Kidney (tissue), 14 donors: ENCODE data around the gene SPINK4. TPM values are rescaled to one million over a fixed set of nuclear protein-coding genes. Genes with fewer than 3 reads are reported as not detected.

Source experiments
- DNase-seq, 5 donors: peaks; one replicate each; pipeline ENCODE4 v3.0.0-alpha.2; 2013 to 2020
- FAIRE-seq: peaks from 2 replicates; lab custom pipeline; 2012; peaks lifted over from hg19 to GRCh38; lab: Jason Lieb, UNC
- H3K27ac ChIP-seq, 2 donors: one replicate each; pipeline ENCODE4 v1.7.0; 2013; ENCODE audit warnings: low read depth in 2 of 2, low read length in 2 of 2, inconsistent platforms in 1 of 2
- H3K27me3 ChIP-seq: one replicate; pipeline ENCODE4 v1.7.1; 2013; ENCODE audit warnings: low read length, inconsistent platforms; ENCODE audit not compliant: control insufficient read depth, insufficient read depth
- H3K36me3 ChIP-seq, 3 donors: one replicate each; pipeline versions ENCODE4 v1.7.0 to v1.7.1; 2013; ENCODE audit warnings: low read length in 3 of 3, control low read depth in 1 of 3, inconsistent platforms in 1 of 3; ENCODE audit not compliant: insufficient read depth in 3 of 3, control insufficient read depth in 2 of 3
- H3K4me1 ChIP-seq, 3 donors: one replicate each; pipeline versions ENCODE4 v1.7.0 to v1.7.1; 2013; ENCODE audit warnings: low read length in 3 of 3, inconsistent platforms in 1 of 3, low read depth in 1 of 3; ENCODE audit not compliant: control insufficient read depth in 2 of 3, insufficient read depth in 2 of 3
- H3K4me3 ChIP-seq, 3 donors: one replicate each; pipeline versions ENCODE4 v1.7.0 to v1.8.1; 2013; ENCODE audit warnings: low read length in 3 of 3, control low read depth in 1 of 3, inconsistent platforms in 1 of 3
- H3K9ac ChIP-seq, 3 donors: one replicate each; pipeline versions ENCODE4 v1.7.0 to v1.7.1; 2013; ENCODE audit warnings: low read length in 3 of 3, control low read depth in 1 of 3, inconsistent platforms in 1 of 3
- H3K9me3 ChIP-seq, 3 donors: one replicate each; pipeline versions ENCODE4 v1.7.0 to v1.7.1; 2013; ENCODE audit warnings: low read length in 3 of 3, control low read depth in 1 of 3, inconsistent platforms in 1 of 3; ENCODE audit not compliant: control insufficient read depth in 2 of 3, insufficient read depth in 1 of 3
- intact Hi-C: fragments of 100-400 bp; cut with DNase I; formaldehyde crosslinking; loops from one replicate; pipeline ENCODE4 v1.11.1; 2022
- polyA plus RNA-seq: library from polyadenylated mRNA; stranded (reverse); fragments of 350-450 nt; fragmentation: Illumina TruSeq; extraction: RNeasy Lipid Tissue Mini Kit (QIAGEN cat#74804); gene quantifications from one replicate; pipeline ENCODE4 v1.2.3, GENCODE V29; 2014; ENCODE audit warnings: low read depth, low replicate concordance; ENCODE audit not compliant: insufficient read depth
- total RNA-seq: library from RNA; stranded (reverse); fragmentation: NEBNext Ultra II Directional; extraction: Animal tissue kit (Norgen Biotek cat#: 25700); gene quantifications from one replicate; pipeline ENCODE4 v1.2.1, GENCODE V29; 2021
- TF ChIP-seq, protein P1 (sequence below): IDR thresholded peaks from 3 replicates; pipeline ENCODE4 v1.5.1; 2012; ENCODE audit warnings: mild to moderate bottlenecking, moderate library complexity, borderline replicate concordance; ENCODE audit not compliant: insufficient read depth; ENCODE audit errors: extremely low read depth
- donor health status: control.
- donor health status: control.
- donor health status: control.
- donor health status: control.
- donor health status: control.
- donor health status: DM: yes; HTN: yes; CAD: no.
- donor health status: Normal renal cell carcinoma (clear cell type).

The SPINK4 gene
- total and polyA plus RNA-seq, 2 donors from 2014 or later = not detected

DNA sequence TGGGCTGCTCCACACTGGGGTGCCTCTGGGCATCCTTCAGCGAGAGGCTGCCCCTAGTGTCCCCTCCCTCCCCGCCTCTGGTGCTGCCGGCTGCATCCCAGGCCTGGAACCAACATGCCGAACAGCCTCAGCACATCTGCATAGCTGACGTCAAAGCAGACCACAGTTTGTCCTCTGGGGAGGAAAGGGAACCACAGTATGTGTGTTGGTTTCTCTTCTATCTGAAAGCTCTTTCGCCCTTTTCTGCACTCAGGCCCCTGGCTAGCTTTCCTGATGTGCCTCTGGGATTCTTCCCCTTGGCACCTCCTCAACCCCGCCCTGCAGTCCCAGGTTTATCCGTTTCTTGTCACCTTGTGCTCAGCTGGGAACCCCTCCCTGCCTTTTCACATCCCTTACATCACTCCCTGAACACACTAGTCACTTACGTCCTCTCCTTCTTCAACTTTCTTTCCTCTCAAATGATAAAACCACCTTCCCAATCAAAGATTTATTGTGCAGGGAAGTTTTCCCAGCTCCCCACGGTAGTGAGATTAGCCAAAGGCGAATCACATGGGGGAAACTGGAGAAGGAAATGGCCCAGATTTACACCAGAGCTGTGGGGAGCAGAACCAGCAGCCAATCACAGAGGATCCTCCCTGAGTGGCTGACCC, 37.3 kb upstream of the SPINK4 start:
- no peaks in the 10 kb centered on the region for H3K4me1 ChIP-seq
- no peaks in the 10 kb centered on the region for H3K27me3 ChIP-seq
- H3K27ac ChIP-seq = peak overlapping the region in 1 of 2 donors; percentile 24
- FAIRE-seq = no peak
- no peaks in the 10 kb centered on the region for H3K9me3 ChIP-seq
- H3K9ac ChIP-seq = no peak overlapping the region
- TF ChIP-seq, protein P1, sequence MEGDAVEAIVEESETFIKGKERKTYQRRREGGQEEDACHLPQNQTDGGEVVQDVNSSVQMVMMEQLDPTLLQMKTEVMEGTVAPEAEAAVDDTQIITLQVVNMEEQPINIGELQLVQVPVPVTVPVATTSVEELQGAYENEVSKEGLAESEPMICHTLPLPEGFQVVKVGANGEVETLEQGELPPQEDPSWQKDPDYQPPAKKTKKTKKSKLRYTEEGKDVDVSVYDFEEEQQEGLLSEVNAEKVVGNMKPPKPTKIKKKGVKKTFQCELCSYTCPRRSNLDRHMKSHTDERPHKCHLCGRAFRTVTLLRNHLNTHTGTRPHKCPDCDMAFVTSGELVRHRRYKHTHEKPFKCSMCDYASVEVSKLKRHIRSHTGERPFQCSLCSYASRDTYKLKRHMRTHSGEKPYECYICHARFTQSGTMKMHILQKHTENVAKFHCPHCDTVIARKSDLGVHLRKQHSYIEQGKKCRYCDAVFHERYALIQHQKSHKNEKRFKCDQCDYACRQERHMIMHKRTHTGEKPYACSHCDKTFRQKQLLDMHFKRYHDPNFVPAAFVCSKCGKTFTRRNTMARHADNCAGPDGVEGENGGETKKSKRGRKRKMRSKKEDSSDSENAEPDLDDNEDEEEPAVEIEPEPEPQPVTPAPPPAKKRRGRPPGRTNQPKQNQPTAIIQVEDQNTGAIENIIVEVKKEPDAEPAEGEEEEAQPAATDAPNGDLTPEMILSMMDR = no peak
- H3K4me3 ChIP-seq = no peak overlapping the region
- intact Hi-C loops = no loop called here
- peak in 1 of 5 donors; percentile 77 for DNase-seq
- H3K36me3 ChIP-seq = no peaks in the 10 kb centered on the region

DNA sequence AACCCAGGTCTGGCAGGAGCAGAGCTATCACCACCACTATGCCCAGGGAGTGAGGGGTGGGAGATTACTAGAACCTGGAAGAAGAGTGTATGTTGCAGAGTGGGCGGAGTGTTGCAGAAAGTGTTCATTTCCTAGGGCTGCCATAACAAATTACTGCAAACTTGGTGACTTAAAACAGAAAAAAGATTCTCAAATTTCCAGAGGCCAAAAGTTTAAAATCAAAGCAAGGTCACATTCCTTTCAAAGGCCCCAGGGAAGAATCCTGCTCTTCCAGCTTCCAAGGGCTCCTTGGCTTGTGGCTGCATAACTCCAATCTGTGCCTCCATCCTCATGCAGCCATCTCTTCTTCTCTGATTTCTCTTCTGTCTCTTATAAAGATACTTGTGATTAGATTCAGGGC, 30.6 kb upstream of the SPINK4 start:
- no peak overlapping the region for H3K9ac ChIP-seq
- FAIRE-seq (no peak), DNase-seq (no peak)
- TF ChIP-seq, protein P1 = no peak
- H3K9me3 ChIP-seq = no peaks in the 10 kb centered on the region
- H3K4me1 ChIP-seq = no peaks in the 10 kb centered on the region
- no peaks in the 10 kb centered on the region for H3K36me3 ChIP-seq
- intact Hi-C loops = no loop called here
- no peak overlapping the region for H3K27ac ChIP-seq
- H3K4me3 ChIP-seq = no peak overlapping the region
- no peaks in the 10 kb centered on the region for H3K27me3 ChIP-seq

DNA sequence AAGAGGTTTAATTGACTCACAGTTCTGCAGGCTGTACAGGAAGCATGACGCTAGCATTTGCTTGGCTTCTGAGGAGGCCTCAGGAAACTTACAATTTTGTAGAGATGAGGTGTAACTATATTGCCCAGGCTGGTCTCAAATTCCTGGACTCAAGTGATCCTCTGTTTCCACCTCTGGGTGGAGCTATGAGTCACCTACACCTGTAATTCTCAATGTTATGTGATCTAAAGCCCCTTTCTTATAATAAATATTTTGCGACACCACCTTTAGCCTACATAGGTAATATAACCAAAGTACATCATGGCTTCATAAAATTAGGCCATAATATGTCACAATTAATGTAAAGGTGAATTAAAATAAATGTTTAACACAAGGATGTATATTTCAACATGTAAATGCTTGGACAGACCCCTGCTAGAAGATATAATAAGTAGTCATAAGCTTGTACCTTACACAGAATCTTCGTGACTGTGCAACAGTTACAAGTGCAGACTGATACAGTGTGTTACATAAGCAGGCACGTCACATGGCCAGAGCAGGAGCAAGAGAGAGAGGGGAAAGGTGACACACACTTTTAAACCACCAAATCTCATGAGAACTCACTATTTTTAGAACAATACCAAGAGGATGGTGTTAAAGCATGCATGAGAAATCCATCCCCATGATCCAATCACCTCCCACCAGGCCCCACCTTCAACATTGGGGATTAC, 29.8 kb upstream of the SPINK4 start:
- Histone ChIP-seq H3K27ac (no peak overlapping the region), H3K27me3 (no peaks in the 10 kb centered on the region), H3K9me3 (no peaks in the 10 kb centered on the region), H3K4me3 (no peak overlapping the region), H3K4me1 (no peaks in the 10 kb centered on the region), H3K9ac (no peak overlapping the region), H3K36me3 (no peaks in the 10 kb centered on the region)
- intact Hi-C loops = no loop called here
- no peak for DNase-seq
- TF ChIP-seq, protein P1 = no peak
- no peak for FAIRE-seq
